ENCODE results near the gene STOM.

The STOM gene

DNA sequence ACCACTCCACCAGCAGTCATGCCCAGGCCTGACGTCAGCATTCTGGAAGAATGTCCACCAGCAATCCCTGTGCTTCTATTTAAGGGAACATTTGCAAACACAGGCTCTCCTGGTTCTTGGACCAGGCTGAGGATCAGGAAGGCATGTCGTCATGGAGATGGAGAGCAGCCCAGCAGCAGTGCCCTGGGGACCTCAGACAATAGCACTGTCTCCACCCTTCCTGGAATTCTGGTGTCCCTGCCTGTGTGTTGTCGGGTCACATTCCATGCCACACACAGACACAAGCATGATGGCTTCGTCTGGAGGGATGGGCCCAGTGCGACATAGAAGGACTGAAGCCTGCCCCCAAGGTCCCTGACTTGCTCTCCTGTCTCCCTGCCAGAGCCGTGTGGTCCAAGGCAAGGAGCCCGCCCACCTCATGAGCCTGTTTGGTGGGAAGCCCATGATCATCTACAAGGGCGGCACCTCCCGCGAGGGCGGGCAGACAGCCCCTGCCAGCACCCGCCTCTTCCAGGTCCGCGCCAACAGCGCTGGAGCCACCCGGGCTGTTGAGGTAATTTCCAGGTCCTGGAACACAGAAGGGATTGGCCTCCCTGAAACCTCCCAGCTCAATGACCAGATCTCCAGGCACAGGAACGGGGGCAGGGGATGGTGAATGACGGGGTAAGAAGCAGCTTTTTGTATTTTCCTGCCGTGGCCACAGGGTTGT lies 43.8 kb downstream of the STOM start:
- no peak overlapping the region for H3K4me3 ChIP-seq (ENCODE audit: low read length)
- TF ChIP-seq CTCF (conservative IDR thresholded peaks at IDR 0.05; ENCODE audit: low read depth, low read length): no peak
- no peak for DNase-seq (ENCODE audit: low read depth)

DNA sequence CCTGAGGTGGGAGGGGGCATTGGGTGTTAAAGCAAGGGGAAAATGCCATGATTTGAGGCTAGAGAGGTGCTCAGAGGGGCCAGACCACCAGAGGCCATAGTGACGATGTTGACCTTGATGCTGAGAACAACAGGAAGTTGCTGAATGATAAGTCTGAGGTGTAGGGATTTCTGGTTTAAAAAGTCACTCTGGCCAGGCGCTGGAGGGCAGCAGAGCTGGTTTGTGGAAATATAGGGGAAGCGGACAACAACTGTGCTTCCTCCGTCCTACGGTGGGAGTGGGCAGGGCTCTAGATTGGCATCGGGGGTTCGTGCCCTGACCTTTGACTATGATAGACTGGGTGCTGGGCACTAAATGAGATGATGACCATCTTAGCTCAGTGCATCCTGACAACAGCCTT lies 44.7 kb downstream of the STOM start:
- no peak overlapping the region for H3K4me3 ChIP-seq (ENCODE audit: low read length)
- no peak for DNase-seq (ENCODE audit: low read depth)
- no peak for TF ChIP-seq CTCF (conservative IDR thresholded peaks at IDR 0.05; ENCODE audit: low read depth, low read length)

GRCh38 chr9:121324755-121325154 lies 45.3 kb downstream of the STOM start:
- DNase-seq (ENCODE audit: low read depth): no peak
- no peak for TF ChIP-seq CTCF (conservative IDR thresholded peaks at IDR 0.05; ENCODE audit: low read depth, low read length)
- no peak overlapping the region for H3K4me3 ChIP-seq (ENCODE audit: low read length)

- no peak for TF ChIP-seq CTCF (conservative IDR thresholded peaks at IDR 0.05; ENCODE audit: low read depth, low read length)
- no peak overlapping the region for H3K4me3 ChIP-seq (ENCODE audit: low read length)
- no peak for DNase-seq (ENCODE audit: low read depth)
These were observed 45.7 kb downstream of the STOM start for GRCh38 chr9:121324316-121324715.

GRCh38 chr9:121323449-121324151 lies 46.5 kb downstream of the STOM start:
- TF ChIP-seq CTCF (conservative IDR thresholded peaks at IDR 0.05; ENCODE audit: low read depth, low read length): no peak
- no peak overlapping the region for H3K4me3 ChIP-seq (ENCODE audit: low read length)
- DNase-seq (ENCODE audit: low read depth): no peak

DNA sequence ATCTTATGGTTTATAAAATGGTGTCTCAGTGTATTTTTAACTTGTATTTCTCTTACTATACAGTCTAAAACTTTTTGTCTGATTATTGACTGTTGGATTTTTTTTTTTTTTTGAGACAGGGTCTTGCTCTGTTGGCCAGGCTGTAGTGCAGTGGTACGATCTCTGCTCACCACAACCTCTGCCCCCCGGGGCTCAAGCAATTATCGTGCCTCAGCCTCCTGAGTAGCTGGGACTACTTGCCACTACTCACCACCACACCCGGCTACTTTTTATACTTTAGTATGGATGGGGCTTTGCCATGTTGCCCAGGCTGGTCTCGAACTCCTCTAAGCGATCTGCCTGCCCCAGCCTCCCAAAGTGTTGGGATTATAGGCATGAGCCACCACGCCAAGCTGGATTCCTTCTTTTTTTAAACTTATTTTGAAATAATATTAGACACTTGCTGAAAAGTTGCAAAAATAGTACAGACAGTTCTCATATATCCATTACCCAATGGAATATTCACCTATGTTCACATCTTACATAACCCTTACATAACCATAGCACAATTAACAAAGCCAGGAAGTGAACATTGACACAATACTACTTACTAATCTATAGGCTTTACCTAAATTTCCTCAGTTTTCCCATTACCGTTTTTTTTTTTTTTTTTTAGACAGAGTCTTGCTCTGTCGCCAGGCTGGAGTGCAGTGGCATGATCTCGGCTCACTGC lies 47.2 kb downstream of the STOM start:
- DNase-seq (ENCODE audit: low read depth): no peak
- no peak overlapping the region for H3K4me3 ChIP-seq (ENCODE audit: low read length)
- no peak for TF ChIP-seq CTCF (conservative IDR thresholded peaks at IDR 0.05; ENCODE audit: low read depth, low read length)

Data from retinal pigment epithelial cell (primary cell).